Islet precursor cell (in vitro differentiated cells): Measurements from ENCODE around the gene WFIKKN2.

ENCODE experiments used
- DNase-seq: peaks from one replicate; pipeline ENCODE4 v3.0.0-alpha.2; 2018

WFIKKN2 gene

DNA sequence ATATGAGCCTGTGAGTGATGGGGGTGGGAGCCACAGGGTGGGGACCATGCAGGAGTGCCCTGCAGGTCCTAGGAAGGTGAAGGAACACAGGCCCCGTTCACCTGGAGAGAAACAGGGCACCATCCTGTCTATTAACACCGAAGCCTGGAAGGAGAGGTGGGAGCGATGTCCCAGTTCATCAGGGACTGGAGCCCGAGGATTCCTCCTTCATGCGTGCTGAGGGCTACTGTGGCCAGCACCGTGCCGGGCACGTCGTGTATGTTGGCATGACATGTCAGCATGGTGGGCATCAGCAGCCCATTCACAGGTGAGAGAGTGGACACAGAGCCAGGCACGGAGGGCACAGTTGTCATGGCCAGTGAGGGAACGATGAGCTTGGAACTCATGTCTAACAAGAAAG lies 1.4 kb downstream of the WFIKKN2 start:
- no peak for DNase-seq

DNA sequence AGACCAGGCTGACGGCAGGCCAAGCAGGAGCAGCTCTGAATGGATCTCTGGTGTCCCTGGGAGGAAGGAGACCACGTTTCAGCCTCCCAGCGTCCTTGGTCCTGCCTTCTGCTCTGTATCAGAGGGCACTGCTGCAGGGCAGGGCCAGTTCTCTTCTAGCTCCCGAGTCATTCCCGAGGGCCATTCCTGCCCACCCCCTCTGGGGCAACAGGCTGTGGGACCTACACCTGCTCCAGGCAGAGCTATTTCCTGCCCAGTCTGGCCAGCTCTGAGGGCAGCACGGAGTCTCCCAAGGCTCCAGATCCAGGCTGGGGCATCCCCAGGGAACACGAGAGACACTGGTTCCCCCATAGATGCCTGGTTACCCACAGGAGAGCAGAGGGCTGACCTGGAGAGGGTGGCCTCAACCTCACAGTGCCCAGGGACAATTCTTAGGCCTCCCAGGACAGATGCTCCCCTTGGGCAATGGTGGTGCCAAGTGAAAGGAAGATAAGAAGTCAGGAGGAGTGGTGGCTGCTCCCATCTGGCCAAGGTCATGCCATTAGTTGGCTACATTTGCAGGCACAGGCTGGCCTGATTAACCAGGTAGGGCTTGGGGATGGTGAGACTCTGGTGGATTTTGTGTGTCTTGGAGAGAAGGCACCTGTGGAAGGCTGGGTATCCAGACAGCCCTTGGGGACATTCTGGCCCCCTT lies 2.0 kb downstream of the WFIKKN2 start:
- DNase-seq, result peak; percentile 64

DNA sequence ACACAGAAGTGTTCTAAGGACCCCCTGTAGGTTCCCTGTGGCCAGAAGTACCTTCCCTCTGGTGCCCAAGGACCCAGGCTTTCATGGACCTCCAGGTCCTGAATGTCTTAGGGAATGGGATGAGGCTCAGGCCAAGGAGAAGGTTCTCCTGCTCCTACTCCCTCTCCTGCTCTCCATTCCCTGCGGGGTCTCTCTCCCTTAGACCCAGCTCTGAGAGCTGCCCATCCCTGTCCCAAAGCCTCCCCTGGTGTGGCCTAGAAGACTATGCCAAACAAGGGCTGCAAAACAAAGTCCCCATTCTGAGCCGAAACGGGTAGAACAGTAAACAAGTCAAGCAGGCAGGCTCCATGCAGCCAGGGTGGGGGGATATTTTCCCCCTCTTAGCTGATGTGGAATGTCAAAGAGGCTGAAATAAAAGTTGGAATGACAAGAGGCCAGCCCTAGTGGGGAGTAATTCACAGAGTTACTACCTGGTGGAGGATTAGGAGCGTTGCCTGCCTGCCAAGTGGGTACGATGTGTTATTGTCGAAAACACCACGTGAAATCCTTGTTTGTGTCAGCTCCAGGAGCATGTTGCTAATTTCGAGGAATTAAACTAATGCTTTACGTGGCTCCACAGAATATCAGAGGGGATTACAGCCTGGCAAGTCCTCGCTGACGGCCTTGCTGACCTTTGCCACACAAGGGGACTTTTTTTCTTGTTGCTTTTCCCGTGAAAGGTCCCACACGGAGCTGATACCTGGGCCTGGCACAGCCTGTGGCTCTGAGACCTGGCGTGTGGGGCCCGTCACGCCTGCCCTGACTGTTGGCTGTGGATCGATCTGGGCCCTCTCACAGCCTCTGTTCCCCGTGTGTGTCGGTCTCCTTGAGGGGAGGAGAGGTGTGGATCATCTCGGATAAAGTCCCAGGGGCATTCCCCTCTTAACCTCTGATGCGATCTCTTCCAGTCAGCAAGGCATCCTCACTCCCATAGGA lies 2.9 kb downstream of the WFIKKN2 start:
- DNase-seq, result peak; percentile 51

DNA sequence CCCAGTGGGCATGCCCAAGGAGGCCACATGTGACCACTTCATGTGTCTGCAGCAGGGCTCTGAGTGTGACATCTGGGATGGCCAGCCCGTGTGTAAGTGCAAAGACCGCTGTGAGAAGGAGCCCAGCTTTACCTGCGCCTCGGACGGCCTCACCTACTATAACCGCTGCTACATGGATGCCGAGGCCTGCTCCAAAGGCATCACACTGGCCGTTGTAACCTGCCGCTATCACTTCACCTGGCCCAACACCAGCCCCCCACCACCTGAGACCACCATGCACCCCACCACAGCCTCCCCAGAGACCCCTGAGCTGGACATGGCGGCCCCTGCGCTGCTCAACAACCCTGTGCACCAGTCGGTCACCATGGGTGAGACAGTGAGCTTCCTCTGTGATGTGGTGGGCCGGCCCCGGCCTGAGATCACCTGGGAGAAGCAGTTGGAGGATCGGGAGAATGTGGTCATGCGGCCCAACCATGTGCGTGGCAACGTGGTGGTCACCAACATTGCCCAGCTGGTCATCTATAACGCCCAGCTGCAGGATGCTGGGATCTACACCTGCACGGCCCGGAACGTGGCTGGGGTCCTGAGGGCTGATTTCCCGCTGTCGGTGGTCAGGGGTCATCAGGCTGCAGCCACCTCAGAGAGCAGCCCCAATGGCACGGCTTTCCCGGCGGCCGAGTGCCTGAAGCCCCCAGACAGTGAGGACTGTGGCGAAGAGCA lies 4.4 kb downstream of the WFIKKN2 start:
- peak; percentile 57 for DNase-seq

DNA sequence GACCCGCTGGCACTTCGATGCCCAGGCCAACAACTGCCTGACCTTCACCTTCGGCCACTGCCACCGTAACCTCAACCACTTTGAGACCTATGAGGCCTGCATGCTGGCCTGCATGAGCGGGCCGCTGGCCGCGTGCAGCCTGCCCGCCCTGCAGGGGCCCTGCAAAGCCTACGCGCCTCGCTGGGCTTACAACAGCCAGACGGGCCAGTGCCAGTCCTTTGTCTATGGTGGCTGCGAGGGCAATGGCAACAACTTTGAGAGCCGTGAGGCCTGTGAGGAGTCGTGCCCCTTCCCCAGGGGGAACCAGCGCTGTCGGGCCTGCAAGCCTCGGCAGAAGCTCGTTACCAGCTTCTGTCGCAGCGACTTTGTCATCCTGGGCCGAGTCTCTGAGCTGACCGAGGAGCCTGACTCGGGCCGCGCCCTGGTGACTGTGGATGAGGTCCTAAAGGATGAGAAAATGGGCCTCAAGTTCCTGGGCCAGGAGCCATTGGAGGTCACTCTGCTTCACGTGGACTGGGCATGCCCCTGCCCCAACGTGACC lies 5.0 kb downstream of the WFIKKN2 start:
- DNase-seq, result peak; percentile 55

DNA sequence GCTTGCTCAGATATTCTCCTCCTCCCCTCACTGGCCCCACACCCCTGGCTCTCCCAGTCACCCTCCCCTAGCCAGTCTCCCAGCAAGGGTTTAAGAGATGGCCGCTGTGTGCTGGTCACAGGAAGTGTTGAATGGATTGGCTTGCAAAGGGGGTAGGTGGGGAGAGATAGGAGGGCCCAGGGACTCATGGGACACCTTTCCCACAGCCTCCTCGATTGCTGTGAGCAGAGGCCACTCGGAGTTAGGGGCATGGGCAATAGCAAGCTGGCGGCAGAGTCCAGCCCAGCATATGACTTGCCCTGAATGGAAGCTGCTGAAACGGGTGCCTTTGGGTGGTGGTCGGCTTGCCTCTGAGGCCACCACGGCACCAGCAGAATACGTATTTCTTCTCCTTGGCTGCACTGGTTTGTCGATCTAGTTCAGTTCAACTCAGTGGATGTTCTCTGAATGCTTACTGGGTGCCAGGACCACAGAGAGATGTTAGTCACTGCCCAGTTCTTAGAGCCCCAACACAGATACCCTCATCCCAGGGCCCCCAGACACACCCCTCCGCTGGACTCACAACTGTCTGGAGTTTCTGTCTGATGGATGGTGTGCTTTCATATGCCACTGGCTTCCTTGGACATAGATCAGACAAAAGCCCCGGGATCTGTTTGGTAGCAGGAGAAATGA lies 6.0 kb downstream of the WFIKKN2 start:
- DNase-seq, result peak; percentile 51

DNA sequence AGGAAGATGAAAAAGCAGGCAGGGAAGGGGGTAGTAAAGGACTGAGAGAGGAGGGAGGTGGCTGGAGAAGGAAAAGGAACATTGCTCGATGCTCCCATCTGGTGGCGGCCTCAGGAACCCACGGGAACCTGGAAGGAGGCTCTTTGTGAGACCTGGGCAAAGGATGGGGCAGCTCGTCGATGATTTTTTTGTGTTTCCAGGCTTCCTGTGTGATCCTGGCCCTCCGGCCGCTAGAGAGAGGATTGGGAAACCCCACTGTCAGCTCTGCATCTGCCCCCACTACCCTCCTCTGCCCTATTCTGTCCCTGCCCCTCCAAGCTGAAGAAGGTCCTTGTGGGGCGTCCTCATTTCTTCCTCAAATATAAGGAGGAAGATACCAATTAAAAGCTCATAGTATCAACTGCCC lies 6.6 kb downstream of the WFIKKN2 start:
- DNase-seq, result peak; percentile 92

DNA sequence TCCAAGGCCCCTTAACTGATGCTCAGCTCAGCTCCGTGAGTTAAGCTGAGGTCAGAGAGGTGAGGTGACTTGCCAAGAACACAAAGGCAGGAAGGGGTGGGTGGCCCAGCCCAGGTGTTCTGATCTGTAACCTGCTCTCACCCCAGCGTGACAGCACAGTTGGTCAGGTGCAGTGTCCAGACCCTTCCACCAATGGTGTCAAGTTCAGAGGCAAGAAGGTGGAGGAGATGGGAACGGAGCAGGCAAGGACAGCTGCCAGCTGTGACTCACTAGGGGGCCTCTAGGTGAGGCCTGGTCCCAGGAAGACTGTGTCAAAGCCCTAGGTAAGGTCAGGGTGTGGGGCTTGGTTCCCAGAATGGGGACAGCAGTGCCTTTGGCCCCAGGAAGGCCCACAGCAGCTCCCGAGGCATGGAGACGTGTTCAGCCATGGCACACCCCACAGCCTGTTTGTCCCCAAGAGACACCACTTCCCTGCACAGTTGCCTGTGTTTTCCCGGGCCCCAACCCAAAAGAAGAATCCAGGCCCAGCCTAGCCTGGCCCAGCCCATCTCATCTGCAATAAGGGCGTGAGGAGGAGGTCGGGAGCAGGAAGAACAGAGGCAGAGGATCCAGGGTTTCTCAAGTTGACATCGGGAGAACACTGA lies 7.2 kb downstream of the WFIKKN2 start:
- DNase-seq, result peak; percentile 54

DNA sequence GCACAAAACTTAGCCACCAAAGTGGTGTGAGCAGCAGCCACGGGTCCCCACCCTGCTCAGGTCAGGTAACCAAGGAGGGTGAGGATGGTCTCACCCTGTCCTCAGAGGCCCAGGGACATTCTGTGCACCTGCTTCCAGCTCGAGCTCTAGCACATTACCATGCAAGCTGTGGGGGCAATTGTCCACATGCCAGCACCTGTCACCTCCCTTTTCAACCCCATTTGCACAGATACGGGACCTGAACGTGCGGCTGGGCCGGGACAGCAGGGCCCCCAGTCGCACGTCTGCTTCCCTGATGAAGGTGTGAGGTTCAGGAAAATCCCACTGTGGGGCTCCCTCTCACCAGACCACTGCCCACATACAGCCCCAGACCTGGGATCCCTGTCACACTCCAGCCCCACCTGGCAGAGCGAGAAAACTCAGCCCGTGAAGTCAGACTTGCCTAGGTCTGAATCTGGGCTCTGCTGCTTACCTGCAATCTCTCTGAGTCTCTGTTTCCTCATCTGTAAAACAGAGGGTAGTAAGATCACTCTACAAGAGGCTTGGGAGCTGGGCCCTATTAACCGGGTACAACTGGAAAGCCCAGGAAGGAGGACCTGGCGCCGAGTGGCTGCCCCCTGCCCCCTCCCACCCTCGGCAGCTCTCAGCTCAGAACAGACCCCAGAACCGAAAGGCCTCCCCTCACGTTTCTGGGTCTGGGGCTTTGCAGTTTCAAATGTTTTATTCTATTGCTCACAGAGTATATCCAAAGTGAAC lies 7.9 kb downstream of the WFIKKN2 start:
- peak; percentile 52 for DNase-seq

DNA sequence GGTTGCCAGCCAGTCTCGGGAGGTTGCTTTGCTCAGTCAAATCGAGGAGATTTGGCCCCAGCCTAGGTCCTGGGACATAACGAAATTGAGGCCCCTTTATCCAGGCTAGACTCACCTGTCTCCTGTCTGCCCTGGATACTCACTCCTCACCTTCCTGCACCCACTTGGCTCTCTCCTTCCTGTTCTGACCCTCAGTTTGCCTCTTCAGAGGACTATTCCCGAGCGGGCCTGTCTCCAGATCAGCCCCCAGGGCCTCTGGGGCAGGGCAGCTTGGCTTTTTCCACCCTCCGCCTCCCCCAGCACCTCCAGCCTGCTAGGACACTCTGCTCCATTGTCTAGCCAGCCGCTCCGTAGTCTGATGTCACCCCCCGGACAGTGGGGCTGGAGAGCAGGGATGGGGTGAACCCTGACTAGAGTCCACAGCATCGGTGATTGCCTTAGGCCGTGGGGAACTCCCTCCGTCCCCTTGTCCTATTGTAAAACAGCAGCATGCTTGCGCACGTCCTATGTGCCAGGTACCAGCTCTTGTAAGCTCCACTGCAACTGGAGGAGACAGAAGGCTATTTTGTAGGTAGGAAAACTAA lies 8.8 kb downstream of the WFIKKN2 start:
- peak; percentile 93 for DNase-seq

DNA sequence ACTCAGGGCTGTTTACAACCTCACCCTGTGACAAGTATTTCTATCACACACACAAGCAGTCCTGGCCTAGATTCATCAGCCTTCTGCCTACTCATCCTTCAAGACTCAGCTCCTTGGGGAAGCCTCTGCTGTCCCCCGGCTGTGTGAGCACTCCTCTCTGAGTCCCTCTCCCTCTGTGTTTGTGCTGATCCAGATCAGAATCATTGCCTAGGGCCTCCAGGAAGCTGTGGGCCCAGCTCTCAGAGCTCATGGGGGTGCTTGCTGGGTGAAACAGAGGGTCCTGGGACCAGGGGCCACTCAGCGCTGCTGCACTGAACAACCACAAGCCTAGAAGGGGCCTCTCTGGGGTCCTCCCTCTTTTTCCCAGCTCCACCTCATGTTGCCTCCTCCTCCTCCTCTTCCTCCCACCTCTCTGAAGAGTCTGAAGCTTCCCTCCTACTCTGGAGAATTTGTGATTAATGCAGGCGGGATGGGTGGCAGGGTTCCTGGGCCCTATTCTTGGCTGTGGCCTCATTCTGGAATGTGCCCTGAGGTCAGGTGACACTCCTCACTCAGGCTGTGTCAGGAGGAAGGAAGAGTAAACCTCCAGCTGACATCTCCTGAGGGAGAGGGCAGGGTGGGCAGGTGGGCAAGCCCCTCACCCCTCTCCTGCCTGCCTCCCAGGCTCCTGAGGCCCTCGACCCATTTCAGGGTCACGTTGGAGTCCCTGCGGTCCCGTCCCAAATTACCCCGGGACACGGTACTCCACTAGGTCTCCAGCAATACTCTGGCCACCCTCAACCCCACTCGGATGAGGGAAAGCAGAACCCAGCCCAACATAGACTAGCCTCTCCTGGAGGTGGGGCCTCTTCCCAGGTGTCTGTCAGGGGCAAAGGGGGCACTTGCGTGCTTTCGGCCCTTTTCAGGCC lies 10.1 kb downstream of the WFIKKN2 start:
- peak; percentile 85 for DNase-seq

DNA sequence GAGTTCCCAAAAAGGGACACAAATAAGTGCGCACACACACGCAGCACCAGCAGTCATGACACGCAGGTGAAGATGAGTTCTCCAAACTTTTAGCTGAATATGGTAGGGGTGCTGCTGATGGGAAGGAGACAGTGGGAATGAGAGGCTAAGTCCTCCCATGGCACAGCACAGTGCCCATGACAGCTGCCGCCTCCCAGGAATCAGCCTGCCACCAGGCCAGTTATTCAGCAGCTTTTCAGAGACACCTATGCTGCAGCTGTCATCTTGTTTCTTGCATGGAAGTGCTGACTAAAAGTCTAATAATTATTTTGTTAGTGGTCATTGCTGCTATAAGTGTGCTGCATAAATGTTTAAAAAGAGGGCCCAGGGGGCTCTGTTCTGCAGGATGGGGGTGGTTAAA lies 12.2 kb downstream of the WFIKKN2 start:
- no peak for DNase-seq

DNA sequence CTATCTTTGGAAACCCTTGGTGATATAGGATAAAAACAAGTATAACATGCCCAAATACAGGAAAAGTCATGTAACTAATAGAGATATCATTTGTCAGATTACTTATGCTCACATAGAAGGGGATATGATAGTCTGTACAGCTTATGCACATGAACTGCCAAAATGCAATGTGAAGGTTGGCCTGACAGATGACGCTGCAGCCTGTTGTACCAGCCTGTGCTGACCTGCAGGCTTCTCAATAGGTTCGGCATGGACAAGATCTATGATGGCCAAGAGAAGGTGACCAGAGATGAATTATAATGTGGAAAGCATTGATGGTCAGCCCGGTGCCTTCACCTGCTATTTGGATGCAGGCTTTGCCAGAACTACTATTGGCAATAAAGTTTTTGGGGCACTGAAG lies 12.7 kb downstream of the WFIKKN2 start:
- no peak for DNase-seq

DNA sequence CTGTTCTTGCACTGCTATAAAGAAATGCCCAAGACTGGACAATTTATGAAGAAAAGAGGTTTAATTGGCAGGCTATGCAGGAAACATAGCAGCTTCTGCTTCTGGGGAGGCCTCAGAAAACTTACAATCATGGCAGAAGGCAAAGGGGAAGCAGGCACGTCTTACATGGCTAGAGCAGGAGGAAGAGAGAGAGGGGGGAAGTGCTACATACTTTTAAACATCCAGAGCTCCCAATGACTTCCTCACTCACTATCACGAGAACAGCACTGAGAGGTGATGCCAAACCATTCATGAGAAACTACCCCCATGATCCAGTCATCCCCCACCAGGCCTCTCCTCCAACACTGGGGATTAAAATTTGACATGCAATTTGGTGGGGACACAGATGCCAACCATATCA lies 13.3 kb downstream of the WFIKKN2 start:
- no peak for DNase-seq

DNA sequence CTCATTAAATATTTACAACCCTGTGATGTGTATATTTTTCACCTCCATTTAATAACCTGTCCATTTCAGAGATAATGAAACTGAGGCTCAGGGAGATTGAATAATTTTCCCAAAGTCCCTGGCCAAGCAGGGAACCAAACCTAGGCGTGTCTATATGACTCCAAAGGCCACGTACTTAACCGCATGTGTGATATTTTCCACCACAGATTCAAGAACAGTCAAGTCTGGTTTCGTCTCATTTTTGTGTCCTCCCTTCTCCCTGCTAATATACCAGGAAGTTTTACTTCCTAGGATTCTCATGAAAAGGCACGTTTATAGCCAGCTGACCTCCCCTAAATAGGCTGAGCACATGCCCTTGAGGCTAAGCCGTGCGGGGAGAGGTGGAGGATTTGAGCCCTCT lies 15.3 kb downstream of the WFIKKN2 start:
- no peak for DNase-seq

DNA sequence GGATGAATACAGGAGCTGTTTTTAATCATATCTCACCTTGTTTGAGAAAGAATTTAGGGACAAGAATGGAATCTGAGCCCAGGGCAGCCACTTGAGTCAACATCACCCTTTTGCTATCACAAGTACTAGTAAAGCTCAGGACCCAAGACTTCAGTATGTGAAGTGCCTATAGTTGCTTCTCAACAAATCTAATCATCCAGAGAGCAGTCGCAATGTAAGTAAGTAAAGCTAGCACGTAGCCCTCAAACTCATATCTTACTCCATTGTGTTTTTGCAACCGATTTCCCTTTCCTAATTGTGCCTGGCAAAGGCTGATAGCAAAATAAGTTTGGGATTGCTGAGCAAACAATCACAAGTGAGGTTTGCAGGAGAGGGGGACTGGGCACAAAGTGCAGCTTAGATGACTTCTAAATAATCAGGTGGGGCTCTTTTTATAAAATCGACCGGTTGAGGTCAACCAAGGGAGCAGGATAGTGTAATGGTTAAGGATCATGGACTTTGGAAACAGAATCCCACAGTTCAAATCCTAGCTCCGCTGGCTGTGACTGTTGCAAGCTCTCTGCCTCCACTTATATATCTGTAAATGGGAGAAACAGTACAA lies 17.7 kb downstream of the WFIKKN2 start:
- peak; percentile 36 for DNase-seq

DNA sequence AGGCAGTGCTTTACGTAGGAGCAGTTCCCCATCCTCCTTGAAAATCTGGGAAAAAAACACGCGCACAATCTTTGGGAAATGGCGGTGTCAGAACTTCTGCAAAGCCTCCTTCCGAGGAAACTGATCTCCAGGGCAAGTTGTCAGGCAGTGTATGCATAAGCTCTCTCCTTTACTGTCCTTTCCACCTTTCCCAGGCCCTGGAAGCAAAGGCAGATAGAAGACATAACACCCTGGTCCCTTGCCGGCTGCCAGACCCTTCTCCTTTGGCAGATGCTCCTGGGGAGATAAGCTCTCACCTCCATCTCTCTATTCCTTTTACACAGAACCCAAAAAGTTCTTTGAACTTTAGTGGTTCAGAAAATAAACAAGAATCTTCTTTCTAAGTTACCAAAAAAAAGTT lies 18.4 kb downstream of the WFIKKN2 start:
- peak; percentile 47 for DNase-seq

DNA sequence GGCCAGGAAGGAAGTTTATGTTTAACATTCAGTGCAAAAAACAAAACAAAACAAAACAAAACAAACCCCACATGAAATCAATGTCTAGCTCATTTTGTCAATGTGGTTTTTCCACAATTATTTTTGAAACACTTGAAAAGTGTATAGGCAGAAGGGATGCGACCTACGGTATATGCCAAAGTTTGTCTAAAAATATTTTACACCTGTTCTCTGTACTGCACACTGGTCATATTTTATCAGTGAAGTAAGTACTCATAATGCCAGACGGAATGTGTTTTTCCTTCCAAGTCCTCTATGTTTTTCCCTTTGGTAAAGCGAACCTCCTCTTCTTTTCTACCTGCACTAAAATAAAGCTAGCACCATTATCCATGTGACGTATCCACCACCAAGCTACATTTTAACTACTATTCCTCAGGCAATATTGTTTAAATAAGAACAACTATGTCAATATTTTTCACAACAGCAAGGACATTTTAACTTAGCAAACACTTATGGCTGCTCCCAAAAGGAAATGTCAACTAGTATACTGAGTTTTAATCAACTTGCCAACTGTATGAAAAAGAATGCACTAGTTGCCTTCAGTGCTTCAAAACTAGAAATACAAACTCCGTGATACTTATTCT lies 20.4 kb downstream of the WFIKKN2 start:
- DNase-seq, result no peak

DNA sequence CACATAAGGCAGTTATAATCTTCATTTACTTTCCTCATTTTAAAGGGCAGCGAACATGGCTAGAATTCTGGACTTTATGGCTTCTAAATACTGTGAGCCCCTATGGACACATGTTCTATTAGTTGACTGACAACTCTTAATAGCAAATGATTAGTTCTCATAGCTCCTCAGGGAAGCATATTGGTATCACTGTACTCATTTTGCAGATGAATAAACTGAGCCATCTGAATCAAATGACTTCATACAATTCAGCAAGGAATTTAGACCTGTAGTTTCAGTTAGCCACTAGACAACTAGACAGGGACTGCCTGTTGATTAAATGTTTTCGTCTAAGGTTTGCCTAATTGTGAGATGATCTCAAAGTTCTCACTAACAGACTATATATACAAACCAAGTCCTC lies 21.0 kb downstream of the WFIKKN2 start:
- DNase-seq, result no peak
